A549 (cell line): ENCODE data around the gene CD163.

Experiments
- CTCF ChIP-seq: fragments of >200 bp; sonication (Bioruptor Twin); formaldehyde crosslinking; IDR thresholded peaks from 3 replicates; pipeline ENCODE4 v1.5.1; 2016
- MAFK ChIP-seq: fragments of 450-650 bp; IDR thresholded peaks from 2 replicates; pipeline ENCODE4 v1.6.1; 2014; ENCODE audit not compliant: partially characterized antibody

- TF ChIP-seq CTCF (no peak), MAFK (no peak)
Observed at GRCh38 chr12:7441216-7441615, 62.4 kb downstream of the CD163 start.
